Measurements from ENCODE around the gene PCNT. TPM values are rescaled to one million over a fixed set of nuclear protein-coding genes. Genes with fewer than 3 reads are reported as not detected.

PCNT gene
- total RNA-seq, 6 experiments from 2014 or later, result 23.2 to 26.9 (median 25.5) TPM

DNA sequence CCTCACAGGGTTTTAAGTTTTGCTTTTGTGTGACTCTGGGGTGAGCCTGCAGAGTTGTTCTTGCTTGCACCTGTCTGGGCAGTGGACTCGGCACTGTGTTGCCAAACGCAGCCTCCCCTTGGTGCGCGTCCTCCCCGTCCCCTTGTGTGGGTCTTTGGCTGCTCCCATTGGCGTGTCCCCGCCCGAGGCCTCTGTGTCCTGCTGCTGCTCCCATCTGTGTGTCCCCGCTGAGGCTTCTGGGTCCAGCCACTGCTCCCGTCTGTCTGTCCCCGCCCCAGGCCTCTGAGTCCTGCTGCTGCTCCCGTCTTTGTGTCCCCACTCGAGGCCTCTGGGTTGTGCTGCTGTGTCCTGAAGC is 62.8 kb downstream of the PCNT start:
- Mint-ChIP-seq H3K36me3 (ENCODE audit: low read depth) (peaks cover 44% of the 10 kb centered on the region), H3K27ac (no peak overlapping the region), H3K27me3 (ENCODE audit: insufficient read depth) (no peaks in the 10 kb centered on the region; the same call in 1 of the 2 replicates), H3K4me3 (no peak overlapping the region), H3K4me1 (ENCODE audit: low read depth) (no peaks in the 10 kb centered on the region), H3K9me3 (peaks cover 30% of the 10 kb centered on the region)
- TF ChIP-seq, protein P1, sequence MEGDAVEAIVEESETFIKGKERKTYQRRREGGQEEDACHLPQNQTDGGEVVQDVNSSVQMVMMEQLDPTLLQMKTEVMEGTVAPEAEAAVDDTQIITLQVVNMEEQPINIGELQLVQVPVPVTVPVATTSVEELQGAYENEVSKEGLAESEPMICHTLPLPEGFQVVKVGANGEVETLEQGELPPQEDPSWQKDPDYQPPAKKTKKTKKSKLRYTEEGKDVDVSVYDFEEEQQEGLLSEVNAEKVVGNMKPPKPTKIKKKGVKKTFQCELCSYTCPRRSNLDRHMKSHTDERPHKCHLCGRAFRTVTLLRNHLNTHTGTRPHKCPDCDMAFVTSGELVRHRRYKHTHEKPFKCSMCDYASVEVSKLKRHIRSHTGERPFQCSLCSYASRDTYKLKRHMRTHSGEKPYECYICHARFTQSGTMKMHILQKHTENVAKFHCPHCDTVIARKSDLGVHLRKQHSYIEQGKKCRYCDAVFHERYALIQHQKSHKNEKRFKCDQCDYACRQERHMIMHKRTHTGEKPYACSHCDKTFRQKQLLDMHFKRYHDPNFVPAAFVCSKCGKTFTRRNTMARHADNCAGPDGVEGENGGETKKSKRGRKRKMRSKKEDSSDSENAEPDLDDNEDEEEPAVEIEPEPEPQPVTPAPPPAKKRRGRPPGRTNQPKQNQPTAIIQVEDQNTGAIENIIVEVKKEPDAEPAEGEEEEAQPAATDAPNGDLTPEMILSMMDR (IDR thresholded peaks at IDR 0.05), result no peak
- no peak for DNase-seq

DNA sequence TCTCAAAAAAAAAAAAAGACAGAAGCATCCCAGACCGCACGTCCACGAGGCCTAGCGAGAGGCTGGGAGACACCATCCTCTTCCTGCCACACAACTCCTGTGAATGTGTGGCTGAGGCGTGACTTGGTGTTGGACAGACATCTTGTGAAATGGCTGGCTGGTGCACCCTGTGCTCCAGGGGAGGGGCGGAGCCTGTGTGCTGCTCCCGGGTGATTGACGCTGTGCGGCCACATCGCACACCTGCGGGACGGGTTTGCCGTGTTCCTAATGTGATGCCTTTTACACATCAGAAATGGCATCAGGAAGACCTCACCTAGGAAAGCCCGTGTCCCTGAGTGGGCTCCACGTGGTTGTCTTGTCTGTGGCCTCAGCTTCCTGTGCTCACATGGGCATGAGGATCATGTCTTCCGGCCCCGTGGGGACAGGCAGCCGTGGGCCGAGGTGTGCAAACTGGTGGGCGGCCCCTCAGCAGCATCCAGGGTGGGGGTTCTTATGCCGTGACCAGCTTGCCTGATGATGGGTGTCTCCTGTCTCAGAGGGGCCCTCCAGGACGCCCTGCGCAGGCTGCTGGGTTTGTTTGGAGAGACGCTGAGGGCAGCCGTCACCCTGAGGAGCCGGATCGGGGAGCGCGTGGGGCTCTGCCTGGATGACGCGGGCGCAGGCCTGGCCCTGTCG is 64.4 kb downstream of the PCNT start:
- H3K27me3 Mint-ChIP-seq (ENCODE audit: insufficient read depth), result no peaks in the 10 kb centered on the region; the same call in none of the 2 replicates
- H3K36me3 Mint-ChIP-seq (ENCODE audit: low read depth), result peaks cover 39% of the 10 kb centered on the region
- no peak for DNase-seq
- H3K4me3 Mint-ChIP-seq, result no peak overlapping the region
- peaks cover 13% of the 10 kb centered on the region for H3K9me3 Mint-ChIP-seq
- peaks cover 7% of the 10 kb centered on the region; the same call in 1 of the 2 replicates for H3K4me1 Mint-ChIP-seq (ENCODE audit: low read depth)
- H3K27ac Mint-ChIP-seq, result no peak overlapping the region
- TF ChIP-seq, protein P1 (IDR thresholded peaks at IDR 0.05), result no peak

DNA sequence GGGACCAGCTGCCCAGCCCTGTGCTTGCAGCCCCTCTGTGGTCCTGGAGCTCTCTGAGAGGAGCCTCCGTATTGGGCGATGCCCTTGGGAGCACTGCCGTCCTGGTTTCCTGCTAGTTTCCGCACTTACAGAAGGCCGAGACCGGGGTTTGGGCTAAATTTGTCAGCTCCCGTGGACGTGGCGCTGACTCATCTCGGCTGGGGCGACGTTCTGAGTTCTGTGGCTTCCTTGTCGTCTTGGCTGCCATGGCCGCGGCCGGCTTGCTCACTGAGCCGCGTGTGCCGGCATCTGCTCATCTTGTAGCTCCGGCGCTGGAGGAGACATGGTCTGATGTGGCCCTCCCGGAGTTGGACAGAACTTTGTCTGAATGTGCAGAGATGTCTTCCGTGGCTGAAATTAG is 64.9 kb downstream of the PCNT start:
- H3K9me3 Mint-ChIP-seq, result peaks cover 9% of the 10 kb centered on the region
- H3K4me3 Mint-ChIP-seq, result no peak overlapping the region
- no peak overlapping the region for H3K27ac Mint-ChIP-seq
- H3K4me1 Mint-ChIP-seq (ENCODE audit: low read depth), result peaks cover 7% of the 10 kb centered on the region; the same call in 1 of the 2 replicates
- no peaks in the 10 kb centered on the region; the same call in none of the 2 replicates for H3K27me3 Mint-ChIP-seq (ENCODE audit: insufficient read depth)
- TF ChIP-seq, protein P1 (IDR thresholded peaks at IDR 0.05), result no peak
- peaks cover 33% of the 10 kb centered on the region for H3K36me3 Mint-ChIP-seq (ENCODE audit: low read depth)
- no peak for DNase-seq

GRCh38 chr21:46390603-46391545 is 66.9 kb downstream of the PCNT start:
- no peak overlapping the region for H3K27ac Mint-ChIP-seq
- no peaks in the 10 kb centered on the region for H3K9me3 Mint-ChIP-seq
- no peak for DNase-seq
- TF ChIP-seq, protein P1 (IDR thresholded peaks at IDR 0.05), result no peak
- peaks cover 7% of the 10 kb centered on the region; the same call in 1 of the 2 replicates for H3K4me1 Mint-ChIP-seq (ENCODE audit: low read depth)
- no peak overlapping the region for H3K4me3 Mint-ChIP-seq
- H3K36me3 Mint-ChIP-seq (ENCODE audit: low read depth), result peaks cover 15% of the 10 kb centered on the region
- H3K27me3 Mint-ChIP-seq (ENCODE audit: insufficient read depth), result no peaks in the 10 kb centered on the region; the same call in none of the 2 replicates

DNA sequence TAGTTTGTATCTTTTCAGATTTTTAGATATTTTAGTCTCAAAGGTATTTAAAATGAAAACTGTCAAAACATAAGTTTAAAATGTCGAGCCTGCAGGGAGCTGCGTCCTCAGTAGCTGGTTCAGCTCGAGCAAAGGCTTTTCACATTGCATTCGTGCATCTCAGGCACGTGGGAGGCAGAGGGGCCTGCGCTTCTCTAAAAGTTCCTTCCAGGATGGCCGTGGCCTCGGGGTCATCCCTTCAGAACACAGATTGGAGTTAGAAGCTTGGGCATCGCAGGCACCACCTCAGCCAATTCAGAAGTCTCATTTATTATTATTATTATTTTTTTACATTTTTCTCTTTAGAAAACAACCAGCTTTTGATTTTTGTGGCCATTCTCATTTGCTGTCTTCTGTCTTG is 67.8 kb downstream of the PCNT start:
- TF ChIP-seq, protein P1 (IDR thresholded peaks at IDR 0.05), result no peak
- H3K9me3 Mint-ChIP-seq, result no peaks in the 10 kb centered on the region
- no peak for DNase-seq
- peaks cover 7% of the 10 kb centered on the region; the same call in 1 of the 2 replicates for H3K4me1 Mint-ChIP-seq (ENCODE audit: low read depth)
- no peaks in the 10 kb centered on the region; the same call in none of the 2 replicates for H3K27me3 Mint-ChIP-seq (ENCODE audit: insufficient read depth)
- no peak overlapping the region for H3K27ac Mint-ChIP-seq
- peaks cover 15% of the 10 kb centered on the region for H3K36me3 Mint-ChIP-seq (ENCODE audit: low read depth)
- no peak overlapping the region for H3K4me3 Mint-ChIP-seq
